Measurements from ENCODE around the gene POPDC3.

- no peak for TF ChIP-seq CTCF (IDR thresholded peaks at IDR 0.05; ENCODE audit: low read depth, low read length)
- TF ChIP-seq POLR2A (IDR thresholded peaks at IDR 0.05; ENCODE audit: extremely low read depth, insufficient read length), result no peak
Measured at GRCh38 chr6:105120570-105120969, 59.2 kb downstream of the POPDC3 start.

Measured in NB4 (cell line).